GM15510 (cell line): ENCODE results near the gene RAB35.

ENCODE experiments used
- POLR2A ChIP-seq: IDR thresholded peaks from 3 replicates; pipeline ENCODE4 v1.6.1; 2011; ENCODE audit warnings: borderline replicate concordance; ENCODE audit not compliant: insufficient read length; ENCODE audit errors: extremely low read depth

The RAB35 gene

GRCh38 chr12:120066341-120066740, 50.2 kb downstream of the RAB35 start:
- no peak for TF ChIP-seq POLR2A

- TF ChIP-seq POLR2A: no peak
These were observed 51.1 kb downstream of the RAB35 start for GRCh38 chr12:120065472-120065871.

- no peak for TF ChIP-seq POLR2A
These were observed 52.3 kb downstream of the RAB35 start for GRCh38 chr12:120064054-120064940.

- TF ChIP-seq POLR2A: no peak
These were observed 53.5 kb downstream of the RAB35 start for GRCh38 chr12:120062976-120063579.

DNA sequence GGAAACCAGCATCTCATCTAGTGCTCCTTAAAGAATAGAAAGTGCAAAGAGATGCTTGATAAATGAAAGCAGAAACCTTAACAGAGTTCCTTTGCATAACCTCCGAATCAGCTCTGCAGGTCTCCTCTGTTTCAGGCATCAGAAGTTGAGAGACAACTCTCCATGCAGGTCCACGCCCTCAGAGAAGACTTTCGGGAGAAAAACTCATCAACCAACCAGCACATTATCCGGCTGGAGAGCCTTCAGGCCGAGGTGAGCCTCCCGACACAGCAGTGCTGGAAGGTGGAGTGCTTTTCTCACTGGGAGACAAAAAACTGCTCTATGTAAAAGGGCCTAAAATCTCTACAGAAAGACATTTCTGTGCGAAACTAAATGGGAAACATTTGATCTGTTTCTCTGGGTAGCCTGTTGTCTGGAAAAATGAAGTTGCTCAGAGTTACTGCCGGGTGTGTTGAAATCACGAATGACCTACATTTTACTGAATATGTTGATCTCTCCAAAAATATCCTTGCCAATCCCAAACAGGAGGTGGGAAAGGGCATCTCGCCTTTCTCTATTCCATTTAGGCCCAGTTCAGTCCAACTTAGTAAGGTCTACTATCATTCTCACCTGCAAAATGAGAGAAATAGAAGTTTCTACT, 54.9 kb downstream of the RAB35 start:
- TF ChIP-seq POLR2A: no peak

GRCh38 chr12:120060717-120061116, 55.8 kb downstream of the RAB35 start:
- no peak for TF ChIP-seq POLR2A

DNA sequence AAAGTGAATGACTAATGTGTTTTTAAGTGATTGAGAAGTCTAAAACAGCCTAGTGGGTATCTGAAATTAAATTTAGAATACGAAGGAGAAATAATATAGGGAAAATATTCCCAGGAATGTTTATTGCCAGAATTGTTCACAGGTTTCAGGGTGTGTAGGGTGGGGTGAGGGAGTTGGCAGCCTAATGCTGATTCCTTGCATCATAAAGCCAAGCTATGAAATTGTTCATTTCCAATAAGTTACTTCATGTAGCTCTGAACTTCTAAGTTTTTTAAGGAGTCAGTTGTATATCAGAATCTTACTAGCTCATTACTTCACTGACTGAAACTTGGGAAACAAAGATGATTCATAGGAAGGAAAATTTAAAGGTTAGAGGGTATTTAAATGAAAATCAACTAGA, 56.4 kb downstream of the RAB35 start:
- TF ChIP-seq POLR2A: no peak

DNA sequence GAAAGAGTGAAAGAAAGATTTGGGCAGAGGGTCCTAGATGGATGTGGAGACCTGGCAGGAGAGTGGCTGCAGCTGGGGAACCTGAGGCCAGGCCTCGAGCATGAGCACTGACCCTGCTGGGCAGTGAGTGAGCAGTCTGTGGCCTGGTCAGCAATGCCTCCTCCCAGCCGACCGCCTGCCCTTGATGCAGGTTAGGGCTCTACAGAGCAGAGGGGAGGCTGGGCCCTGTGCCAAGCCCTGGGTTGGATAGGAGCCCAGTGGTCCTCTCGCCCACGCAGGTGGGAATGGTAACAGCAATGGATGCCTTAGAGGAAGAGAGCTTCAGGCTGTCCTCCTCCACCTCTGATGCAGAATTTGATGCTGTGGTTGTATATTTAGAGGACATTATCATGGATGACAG, 59.8 kb downstream of the RAB35 start:
- TF ChIP-seq POLR2A: no peak

DNA sequence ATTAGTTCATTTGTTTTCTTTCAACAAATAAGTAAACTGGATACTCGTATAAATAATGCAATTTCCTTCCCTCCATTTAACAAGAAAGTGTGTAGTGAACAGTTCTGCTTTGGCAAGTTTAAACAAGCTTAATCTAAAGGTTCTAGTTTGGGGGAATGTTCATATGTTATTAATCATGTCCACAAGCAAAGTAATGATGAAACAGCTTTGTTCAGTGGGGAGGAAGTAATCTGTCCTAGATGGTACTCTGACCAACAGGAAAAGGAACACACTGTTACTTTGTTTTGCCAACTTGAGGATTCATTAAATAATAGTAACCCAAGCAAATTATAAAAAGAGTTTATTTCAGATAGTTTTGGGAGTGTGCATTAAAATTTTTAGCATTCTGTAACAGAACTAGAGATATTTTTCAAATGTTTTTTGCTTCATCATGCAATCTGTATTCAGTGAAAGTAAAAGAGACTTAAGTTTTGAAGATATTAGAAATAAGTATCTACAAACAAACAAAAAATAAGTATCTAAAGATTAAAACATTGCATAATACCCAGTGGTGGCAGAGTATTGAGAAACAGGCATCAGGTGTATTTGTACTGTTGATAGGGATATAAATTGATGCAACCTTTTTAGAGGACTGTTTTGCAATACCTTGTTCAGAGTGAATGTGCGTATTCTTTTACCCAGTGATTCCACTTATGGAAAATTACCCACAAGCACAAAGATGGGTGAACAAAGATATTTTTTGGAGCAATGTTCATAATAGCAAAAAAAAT, 61.1 kb downstream of the RAB35 start:
- no peak for TF ChIP-seq POLR2A

DNA sequence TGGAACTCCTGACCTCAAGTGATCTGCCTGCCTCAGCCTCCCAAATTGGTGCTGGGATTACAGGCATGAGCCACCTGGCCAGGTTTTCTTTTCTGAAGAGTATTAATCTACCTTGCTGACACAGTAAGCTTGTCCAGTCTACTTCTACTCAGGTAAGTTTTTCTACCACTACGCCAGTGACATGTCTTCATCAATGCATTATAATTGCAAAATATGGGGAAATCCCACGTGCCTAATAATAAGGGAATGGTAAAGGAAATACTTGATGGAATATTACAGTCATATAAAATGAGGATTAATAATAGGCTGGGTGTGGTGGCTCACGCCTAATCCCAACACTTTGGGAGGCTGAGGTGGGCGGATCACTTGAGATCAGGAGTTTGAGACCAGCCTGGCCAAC, 62.3 kb downstream of the RAB35 start:
- TF ChIP-seq POLR2A: no peak

- TF ChIP-seq POLR2A: no peak
These were observed 65.0 kb downstream of the RAB35 start for GRCh38 chr12:120051535-120051934.

- TF ChIP-seq POLR2A: no peak
These were observed 67.1 kb downstream of the RAB35 start for GRCh38 chr12:120049426-120049825.

DNA sequence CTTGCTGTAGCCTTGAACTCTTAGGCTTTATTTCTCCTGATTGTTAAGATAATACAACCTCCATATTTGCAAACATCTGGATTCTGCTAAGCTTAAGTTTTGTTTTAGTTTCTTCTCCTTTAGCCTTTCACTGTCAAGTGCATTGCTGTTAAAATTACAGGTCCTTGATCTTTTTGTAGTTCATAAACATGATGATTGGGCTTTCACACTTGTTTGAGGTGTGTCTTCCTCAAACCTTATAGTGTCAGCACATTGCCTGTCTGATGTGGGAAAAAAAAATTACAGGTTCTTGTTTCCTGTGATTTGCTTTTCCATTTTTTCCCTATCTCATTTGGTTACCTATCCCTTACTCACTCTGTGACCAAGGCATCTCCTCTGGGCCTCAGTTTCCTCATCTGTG, 68.3 kb downstream of the RAB35 start:
- no peak for TF ChIP-seq POLR2A

- no peak for TF ChIP-seq POLR2A
These were observed 69.5 kb downstream of the RAB35 start for GRCh38 chr12:120047072-120047471.
